ENCODE measurements around the gene CACNA1C. TPM values are rescaled to one million over a fixed set of nuclear protein-coding genes. Genes with fewer than 3 reads are reported as not detected.
A peak's percentile ranks its signal among the peaks of the same experiment; 100 is the strongest.

CACNA1C gene
- total RNA-seq, 1 experiment from 2014 or later, result 3.7 TPM

- Histone ChIP-seq H3K36me3 (ENCODE audit: insufficient read depth, low read length, poor library complexity, severe bottlenecking) (no peaks in the 10 kb centered on the region), H3K9me3 (ENCODE audit: low read depth, low read length, poor library complexity, severe bottlenecking) (no peaks in the 10 kb centered on the region), H3K27ac (ENCODE audit: low read depth, low read length, poor library complexity, severe bottlenecking) (no peak overlapping the region), H3K27me3 (replicated peaks; ENCODE audit: insufficient read depth, low read depth, low read length, poor library complexity) (peaks cover 14% of the 10 kb centered on the region), H3K4me1 (ENCODE audit: insufficient read depth, low read length, poor library complexity, severe bottlenecking) (no peaks in the 10 kb centered on the region), H3K4me3 (ENCODE audit: low read depth, low read length, poor library complexity, severe bottlenecking) (no peak overlapping the region)
- ChIA-PET CTCF (no interaction called here), POLR2A (ENCODE audit: low non-redundant PET) (no interaction called here)
- TF ChIP-seq, protein P1, sequence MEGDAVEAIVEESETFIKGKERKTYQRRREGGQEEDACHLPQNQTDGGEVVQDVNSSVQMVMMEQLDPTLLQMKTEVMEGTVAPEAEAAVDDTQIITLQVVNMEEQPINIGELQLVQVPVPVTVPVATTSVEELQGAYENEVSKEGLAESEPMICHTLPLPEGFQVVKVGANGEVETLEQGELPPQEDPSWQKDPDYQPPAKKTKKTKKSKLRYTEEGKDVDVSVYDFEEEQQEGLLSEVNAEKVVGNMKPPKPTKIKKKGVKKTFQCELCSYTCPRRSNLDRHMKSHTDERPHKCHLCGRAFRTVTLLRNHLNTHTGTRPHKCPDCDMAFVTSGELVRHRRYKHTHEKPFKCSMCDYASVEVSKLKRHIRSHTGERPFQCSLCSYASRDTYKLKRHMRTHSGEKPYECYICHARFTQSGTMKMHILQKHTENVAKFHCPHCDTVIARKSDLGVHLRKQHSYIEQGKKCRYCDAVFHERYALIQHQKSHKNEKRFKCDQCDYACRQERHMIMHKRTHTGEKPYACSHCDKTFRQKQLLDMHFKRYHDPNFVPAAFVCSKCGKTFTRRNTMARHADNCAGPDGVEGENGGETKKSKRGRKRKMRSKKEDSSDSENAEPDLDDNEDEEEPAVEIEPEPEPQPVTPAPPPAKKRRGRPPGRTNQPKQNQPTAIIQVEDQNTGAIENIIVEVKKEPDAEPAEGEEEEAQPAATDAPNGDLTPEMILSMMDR (conservative IDR thresholded peaks at IDR 0.05; ENCODE audit: low read depth, low read length), result no peak
- TF ChIP-seq EZH2 (IDR thresholded peaks at IDR 0.05; ENCODE audit: borderline replicate concordance, low read depth, low read length, poor library complexity, severe bottlenecking), result no peak
- intact Hi-C loops (cut with micrococcal nuclease; ENCODE audit: unreplicated experiment), result loop anchor here (10.0 kb wide), 1 partner anchor 202 kb away; no protein-coding TSS in a partner anchor
- BruUV-seq (replicated peaks), result no TSS peak
- DNase-seq (ENCODE audit: low spot score), result peak; percentile 49
Observed at GRCh38 chr12:2586156-2587038, 533.6 kb downstream of the CACNA1C start.

DNA sequence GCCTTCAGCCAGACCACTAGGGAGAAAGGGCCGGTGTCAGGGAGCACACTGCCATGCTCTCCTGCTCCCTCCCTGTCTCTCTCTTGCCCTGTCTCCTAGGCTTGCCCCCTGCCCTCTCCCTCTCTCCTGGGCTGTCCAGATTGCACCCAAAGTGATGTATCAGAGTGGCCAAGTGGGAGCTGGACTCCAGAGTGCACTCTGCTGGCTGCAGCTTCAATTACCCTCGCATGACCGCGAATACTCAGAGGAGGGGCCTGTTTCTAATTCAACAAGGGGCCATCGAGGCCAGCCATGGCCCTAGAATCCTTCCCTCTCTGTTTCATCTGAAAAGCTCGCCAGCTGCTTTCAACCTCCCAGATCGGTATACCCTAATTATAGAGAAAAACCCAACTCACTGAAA is 535.6 kb downstream of the CACNA1C start:
- no peak for DNase-seq (ENCODE audit: low spot score)
- peaks cover 7% of the 10 kb centered on the region for H3K27me3 ChIP-seq (replicated peaks; ENCODE audit: insufficient read depth, low read depth, low read length, poor library complexity)
- POLR2A ChIA-PET (ENCODE audit: low non-redundant PET), result no interaction called here
- BruUV-seq (replicated peaks), result no TSS peak
- intact Hi-C loops (cut with micrococcal nuclease; ENCODE audit: unreplicated experiment), result loop anchor here (10.0 kb wide), 1 partner anchor 204 kb away; no protein-coding TSS in a partner anchor
- no peak overlapping the region for H3K4me3 ChIP-seq (ENCODE audit: low read depth, low read length, poor library complexity, severe bottlenecking)
- TF ChIP-seq, protein P1 (conservative IDR thresholded peaks at IDR 0.05; ENCODE audit: low read depth, low read length), result 0 out of 2 replicates have a peak, but pooled peaks have one; percentile 9
- TF ChIP-seq EZH2 (IDR thresholded peaks at IDR 0.05; ENCODE audit: borderline replicate concordance, low read depth, low read length, poor library complexity, severe bottlenecking), result no peak
- H3K27ac ChIP-seq (ENCODE audit: low read depth, low read length, poor library complexity, severe bottlenecking), result no peak overlapping the region
- H3K36me3 ChIP-seq (ENCODE audit: insufficient read depth, low read length, poor library complexity, severe bottlenecking), result no peaks in the 10 kb centered on the region
- no peaks in the 10 kb centered on the region for H3K4me1 ChIP-seq (ENCODE audit: insufficient read depth, low read length, poor library complexity, severe bottlenecking)
- CTCF ChIA-PET, result no interaction called here
- no peaks in the 10 kb centered on the region for H3K9me3 ChIP-seq (ENCODE audit: low read depth, low read length, poor library complexity, severe bottlenecking)

DNA sequence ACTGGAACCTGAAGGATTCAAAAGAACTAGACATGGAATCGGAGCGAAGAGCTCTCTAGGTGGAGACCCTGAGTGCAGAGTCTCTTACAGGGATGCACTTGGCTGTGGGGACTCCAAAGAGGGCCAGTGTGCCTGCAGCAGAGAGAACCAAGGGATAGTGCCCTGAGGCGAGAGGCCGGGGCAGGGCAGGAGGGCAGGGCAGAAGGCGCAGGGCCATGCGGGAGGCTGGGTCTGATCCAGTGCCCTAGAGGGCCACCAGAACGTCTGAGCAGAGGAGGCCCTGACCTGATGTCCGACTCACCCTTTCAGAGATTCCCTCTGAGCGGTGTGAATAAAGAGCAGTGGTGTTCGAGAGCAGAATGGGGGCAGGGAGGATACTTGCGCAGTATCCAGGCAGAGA is 536.6 kb downstream of the CACNA1C start:
- Histone ChIP-seq H3K4me1 (ENCODE audit: insufficient read depth, low read length, poor library complexity, severe bottlenecking) (no peaks in the 10 kb centered on the region), H3K36me3 (ENCODE audit: insufficient read depth, low read length, poor library complexity, severe bottlenecking) (no peaks in the 10 kb centered on the region), H3K27ac (ENCODE audit: low read depth, low read length, poor library complexity, severe bottlenecking) (no peak overlapping the region), H3K4me3 (ENCODE audit: low read depth, low read length, poor library complexity, severe bottlenecking) (no peak overlapping the region), H3K9me3 (ENCODE audit: low read depth, low read length, poor library complexity, severe bottlenecking) (peaks cover 6% of the 10 kb centered on the region), H3K27me3 (replicated peaks; ENCODE audit: insufficient read depth, low read depth, low read length, poor library complexity) (no peaks in the 10 kb centered on the region)
- no peak for DNase-seq (ENCODE audit: low spot score)
- TF ChIP-seq EZH2 (IDR thresholded peaks at IDR 0.05; ENCODE audit: borderline replicate concordance, low read depth, low read length, poor library complexity, severe bottlenecking), result no peak
- TF ChIP-seq, protein P1 (conservative IDR thresholded peaks at IDR 0.05; ENCODE audit: low read depth, low read length), result no peak
- CTCF ChIA-PET, result no interaction called here
- POLR2A ChIA-PET (ENCODE audit: low non-redundant PET), result no interaction called here
- BruUV-seq (replicated peaks), result no TSS peak
- intact Hi-C loops (cut with micrococcal nuclease; ENCODE audit: unreplicated experiment), result loop anchor here (10.0 kb wide), 1 partner anchor 205 kb away; no protein-coding TSS in a partner anchor

Data from A673 (cell line).